Fibroblast of lung (primary cell): ENCODE measurements around the gene CALR3. TPM values are rescaled to one million over a fixed set of nuclear protein-coding genes. Genes with fewer than 3 reads are reported as not detected.

Source experiments
- DNase-seq, 2 donors: peaks; one replicate each; pipeline versions ENCODE4 v3.0.0 to v3.0.0-alpha.2; 2010; ENCODE audit warnings: low read depth in 2 of 2
- H2AFZ ChIP-seq: 2 replicates; pipeline ENCODE4 v1.5.1; 2012; ENCODE audit warnings: low read length, control low read depth, inconsistent platforms
- H3K27ac ChIP-seq: 2 replicates; pipeline ENCODE4 v1.5.1; 2011; ENCODE audit warnings: low read length, control low read depth; ENCODE audit not compliant: insufficient read depth
- H3K27me3 ChIP-seq: 2 replicates; pipeline ENCODE4 v1.5.1; 2011; ENCODE audit warnings: mild to moderate bottlenecking, low read length; ENCODE audit not compliant: control insufficient read depth, insufficient read depth
- H3K36me3 ChIP-seq: 2 replicates; pipeline ENCODE4 v1.5.1; 2011; ENCODE audit warnings: low read length; ENCODE audit not compliant: control insufficient read depth, insufficient read depth
- H3K4me1 ChIP-seq: 2 replicates; pipeline ENCODE4 v1.5.1; 2011; ENCODE audit warnings: low read length; ENCODE audit not compliant: control insufficient read depth, insufficient read depth; ENCODE audit errors: extremely low read depth
- H3K4me2 ChIP-seq: 2 replicates; pipeline ENCODE4 v1.5.1; 2011; ENCODE audit warnings: low read length, control low read depth; ENCODE audit not compliant: insufficient read depth; ENCODE audit errors: extremely low read depth
- H3K4me3 ChIP-seq, 4 experiments: fragments of 200-600 bp in 1 of 4; sonication (generic) in 1 of 4; replicated peaks in 1 of 4; 2 replicates each; pipeline ENCODE4 v1.5.1; 2011 to 2016; ENCODE audit warnings: low read length in 4 of 4, low read depth in 3 of 4, mild to moderate bottlenecking in 3 of 4, control low read depth in 2 of 4, inconsistent platforms in 1 of 4, mixed read lengths in 1 of 4; ENCODE audit not compliant: insufficient read depth in 1 of 4; ENCODE audit errors: control extremely low read depth in 1 of 4
- H3K79me2 ChIP-seq: 2 replicates; pipeline ENCODE4 v1.5.1; 2012; ENCODE audit warnings: mild to moderate bottlenecking, low read length, inconsistent platforms; ENCODE audit not compliant: control insufficient read depth, insufficient read depth
- H3K9ac ChIP-seq: 2 replicates; pipeline ENCODE4 v1.5.1; 2011; ENCODE audit warnings: mild to moderate bottlenecking, low read length, control low read depth; ENCODE audit not compliant: insufficient read depth
- H3K9me3 ChIP-seq: 2 replicates; pipeline ENCODE4 v1.5.1; 2012; ENCODE audit warnings: low read depth, low read length; ENCODE audit not compliant: control insufficient read depth, insufficient read depth
- H4K20me1 ChIP-seq: 2 replicates; pipeline ENCODE4 v1.5.1; 2011; ENCODE audit warnings: low read length; ENCODE audit not compliant: control insufficient read depth, insufficient read depth; ENCODE audit errors: extremely low read depth
- EZH2 ChIP-seq: IDR thresholded peaks from 2 replicates; pipeline ENCODE4 v1.5.1; 2012; ENCODE audit warnings: low read length, control low read depth, mild to moderate bottlenecking; ENCODE audit errors: missing control alignments
- polyA plus RNA-seq, 2 donors: library from polyadenylated mRNA; depleted of rRNA in 1 of 2; stranded (reverse) in 1 of 2; unstranded in 1 of 2; fragments of >200 nt; gene quantifications; 2 replicates each; pipeline ENCODE4 v1.2.1, GENCODE V29; 2011 to 2012; ENCODE audit warnings: missing spikeins in 1 of 2
- total RNA-seq: library from RNA; depleted of rRNA; stranded (reverse); fragments of >200 nt; gene quantifications from 2 replicates; pipeline ENCODE4 v1.2.1, GENCODE V29; 2014
- TF ChIP-seq, protein P1 (sequence below), 2 donors: IDR thresholded peaks in 1 of 2; conservative IDR thresholded peaks in 1 of 2; 1 replicate in 1 of 2; 2 replicates in 1 of 2; pipeline ENCODE4 v1.5.1; 2011 to 2012; ENCODE audit warnings: low read length in 2 of 2, control low read depth in 1 of 2, inconsistent platforms in 1 of 2, low read depth in 1 of 2, mild to moderate bottlenecking in 1 of 2

The CALR3 gene
- total and polyA plus RNA-seq, 2 donors (not counting 1 experiment from before 2014, with no cell fraction given) = not detected

DNA sequence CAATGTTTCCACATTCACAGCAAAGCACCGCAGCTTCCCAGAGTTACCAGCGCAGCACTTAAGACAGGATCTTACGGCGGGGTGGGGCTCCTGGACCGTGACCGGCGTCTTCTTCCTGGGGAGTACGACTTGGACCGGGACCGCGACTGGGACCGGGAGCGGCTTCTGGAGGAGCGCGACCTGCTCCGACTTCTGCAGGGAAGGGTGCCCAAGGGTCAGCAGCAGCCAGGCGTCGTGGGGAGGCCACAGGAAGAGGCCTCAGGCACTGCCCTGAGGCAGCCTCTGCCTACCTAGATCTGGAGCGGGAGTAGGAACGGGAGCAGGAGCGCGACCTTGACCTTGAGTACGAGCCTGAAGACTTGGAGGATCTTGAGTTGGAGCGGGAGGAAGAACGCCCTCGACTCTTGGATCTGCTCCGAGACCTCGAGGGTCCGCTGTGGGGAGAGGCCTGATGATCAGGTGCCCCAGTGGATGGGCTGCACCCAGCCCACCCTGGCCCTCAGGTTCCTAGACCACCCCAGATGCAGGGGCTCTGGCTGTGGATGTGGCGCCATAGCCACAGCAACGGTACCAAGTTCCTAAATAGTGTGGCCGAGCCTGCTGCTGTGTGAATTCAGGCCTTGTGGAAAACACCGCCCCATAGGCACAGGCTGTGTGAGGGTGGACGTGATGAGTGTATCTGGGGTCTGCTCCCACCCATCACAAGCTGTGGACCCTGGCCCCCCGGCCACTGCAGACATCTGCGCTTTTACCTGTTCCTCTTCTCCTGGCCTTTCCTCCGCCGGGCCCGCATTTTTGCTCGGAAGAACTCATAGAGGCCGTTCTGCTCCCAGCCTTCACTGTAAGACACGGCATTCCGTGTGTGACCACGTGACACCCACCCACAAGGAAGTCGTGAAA is 24.4 kb upstream of the CALR3 start:
- Histone ChIP-seq H3K27me3 (no peaks in the 10 kb centered on the region), H3K9me3 (no peaks in the 10 kb centered on the region), H4K20me1 (no peaks in the 10 kb centered on the region), H3K27ac (no peak overlapping the region), H3K79me2 (no peaks in the 10 kb centered on the region), H3K36me3 (peaks cover 42% of the 10 kb centered on the region), H3K4me1 (no peaks in the 10 kb centered on the region), H2AFZ (no peak overlapping the region), H3K4me2 (no peak overlapping the region), H3K4me3 (no peak overlapping the region), H3K9ac (no peak overlapping the region)
- TF ChIP-seq, protein P1, sequence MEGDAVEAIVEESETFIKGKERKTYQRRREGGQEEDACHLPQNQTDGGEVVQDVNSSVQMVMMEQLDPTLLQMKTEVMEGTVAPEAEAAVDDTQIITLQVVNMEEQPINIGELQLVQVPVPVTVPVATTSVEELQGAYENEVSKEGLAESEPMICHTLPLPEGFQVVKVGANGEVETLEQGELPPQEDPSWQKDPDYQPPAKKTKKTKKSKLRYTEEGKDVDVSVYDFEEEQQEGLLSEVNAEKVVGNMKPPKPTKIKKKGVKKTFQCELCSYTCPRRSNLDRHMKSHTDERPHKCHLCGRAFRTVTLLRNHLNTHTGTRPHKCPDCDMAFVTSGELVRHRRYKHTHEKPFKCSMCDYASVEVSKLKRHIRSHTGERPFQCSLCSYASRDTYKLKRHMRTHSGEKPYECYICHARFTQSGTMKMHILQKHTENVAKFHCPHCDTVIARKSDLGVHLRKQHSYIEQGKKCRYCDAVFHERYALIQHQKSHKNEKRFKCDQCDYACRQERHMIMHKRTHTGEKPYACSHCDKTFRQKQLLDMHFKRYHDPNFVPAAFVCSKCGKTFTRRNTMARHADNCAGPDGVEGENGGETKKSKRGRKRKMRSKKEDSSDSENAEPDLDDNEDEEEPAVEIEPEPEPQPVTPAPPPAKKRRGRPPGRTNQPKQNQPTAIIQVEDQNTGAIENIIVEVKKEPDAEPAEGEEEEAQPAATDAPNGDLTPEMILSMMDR (conservative IDR thresholded peaks at IDR 0.05 in 1 of 2, IDR thresholded peaks at IDR 0.05 in 1 of 2; ENCODE audit: low read depth in 1 of 2, low read length in 2 of 2) = no peak
- TF ChIP-seq EZH2 = no peak
- no peak for DNase-seq

DNA sequence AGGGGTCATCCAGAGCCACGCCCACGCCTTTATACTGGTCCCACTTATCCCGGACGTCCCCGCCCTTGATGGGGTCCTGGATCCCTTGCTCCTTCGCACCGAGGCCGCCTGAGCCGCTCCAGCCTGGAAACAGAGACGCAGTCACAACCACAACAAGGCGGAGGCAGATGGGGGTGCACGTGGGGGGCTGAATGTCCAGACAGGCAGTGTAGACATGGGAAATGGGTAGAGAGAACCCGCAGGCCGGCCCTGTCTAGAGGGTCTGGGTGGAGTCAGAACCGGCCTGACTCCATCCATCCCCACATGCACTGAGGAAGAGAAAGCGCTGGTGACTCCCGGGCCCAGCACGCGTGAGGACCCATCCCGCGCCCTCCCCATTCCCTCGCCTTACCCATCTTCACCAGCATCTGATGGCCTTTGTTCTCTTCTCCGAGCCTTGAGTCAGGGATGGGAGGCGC is 23.3 kb upstream of the CALR3 start:
- no peak overlapping the region for H3K4me3 ChIP-seq
- no peaks in the 10 kb centered on the region for H3K79me2 ChIP-seq
- no peak overlapping the region for H3K9ac ChIP-seq
- H3K36me3 ChIP-seq = peaks cover 39% of the 10 kb centered on the region
- H3K27me3 ChIP-seq = no peaks in the 10 kb centered on the region
- no peak for DNase-seq
- H3K9me3 ChIP-seq = no peaks in the 10 kb centered on the region
- TF ChIP-seq, protein P1 (conservative IDR thresholded peaks at IDR 0.05 in 1 of 2, IDR thresholded peaks at IDR 0.05 in 1 of 2; ENCODE audit: low read depth in 1 of 2, low read length in 2 of 2) = no peak
- TF ChIP-seq EZH2 = no peak
- H3K4me1 ChIP-seq = no peaks in the 10 kb centered on the region
- no peak overlapping the region for H3K4me2 ChIP-seq
- no peak overlapping the region for H2AFZ ChIP-seq
- no peaks in the 10 kb centered on the region for H4K20me1 ChIP-seq
- H3K27ac ChIP-seq = no peak overlapping the region

DNA sequence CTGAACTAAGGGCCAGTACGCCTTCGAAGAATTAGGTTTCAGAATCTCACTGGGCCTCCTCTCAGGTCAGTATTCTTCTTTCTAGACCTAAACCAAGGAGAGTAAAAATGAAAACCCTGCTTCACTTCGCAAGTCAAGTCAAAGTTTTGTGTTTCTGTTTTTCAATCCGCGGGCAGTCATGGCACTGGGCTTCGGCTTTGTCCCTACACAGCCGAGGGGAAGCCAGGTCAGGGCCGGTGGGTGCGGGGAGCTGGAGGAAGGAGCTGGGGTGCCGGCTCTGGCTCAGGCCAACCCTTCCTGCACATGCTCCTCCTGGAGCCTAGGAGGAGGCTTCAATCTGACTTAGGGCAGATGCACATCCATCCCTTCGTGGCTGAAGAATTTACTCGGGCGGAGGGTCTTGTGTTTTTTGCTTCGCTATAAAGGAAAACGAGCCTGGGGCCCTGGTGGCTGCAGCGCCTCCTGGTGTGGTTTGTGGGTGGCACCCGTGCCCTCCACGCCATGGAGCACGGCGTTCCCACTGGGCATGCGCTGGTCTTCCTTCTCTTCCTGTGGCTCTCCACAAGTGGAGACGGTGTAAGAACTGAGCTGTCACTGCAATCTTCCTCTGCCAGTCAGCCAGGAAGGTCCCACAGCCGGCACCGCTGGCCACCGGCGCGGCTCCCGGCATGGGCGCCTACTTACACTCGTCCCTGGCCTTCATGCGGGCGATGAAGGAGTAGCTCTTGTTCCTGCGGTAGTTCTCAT is 22.7 kb upstream of the CALR3 start:
- H3K4me2 ChIP-seq = no peak overlapping the region
- no peaks in the 10 kb centered on the region for H3K27me3 ChIP-seq
- no peak overlapping the region for H2AFZ ChIP-seq
- H4K20me1 ChIP-seq = no peaks in the 10 kb centered on the region
- no peak overlapping the region for H3K9ac ChIP-seq
- no peak overlapping the region for H3K4me3 ChIP-seq
- no peaks in the 10 kb centered on the region for H3K79me2 ChIP-seq
- no peak for TF ChIP-seq EZH2
- TF ChIP-seq, protein P1 (conservative IDR thresholded peaks at IDR 0.05 in 1 of 2, IDR thresholded peaks at IDR 0.05 in 1 of 2; ENCODE audit: low read depth in 1 of 2, low read length in 2 of 2) = peak in 1 of 2 donors; percentile 6
- H3K27ac ChIP-seq = no peak overlapping the region
- no peaks in the 10 kb centered on the region for H3K4me1 ChIP-seq
- peaks cover 37% of the 10 kb centered on the region for H3K36me3 ChIP-seq
- no peaks in the 10 kb centered on the region for H3K9me3 ChIP-seq
- no peak for DNase-seq
